ENCODE data around the gene EYS.

Gene EYS

DNA sequence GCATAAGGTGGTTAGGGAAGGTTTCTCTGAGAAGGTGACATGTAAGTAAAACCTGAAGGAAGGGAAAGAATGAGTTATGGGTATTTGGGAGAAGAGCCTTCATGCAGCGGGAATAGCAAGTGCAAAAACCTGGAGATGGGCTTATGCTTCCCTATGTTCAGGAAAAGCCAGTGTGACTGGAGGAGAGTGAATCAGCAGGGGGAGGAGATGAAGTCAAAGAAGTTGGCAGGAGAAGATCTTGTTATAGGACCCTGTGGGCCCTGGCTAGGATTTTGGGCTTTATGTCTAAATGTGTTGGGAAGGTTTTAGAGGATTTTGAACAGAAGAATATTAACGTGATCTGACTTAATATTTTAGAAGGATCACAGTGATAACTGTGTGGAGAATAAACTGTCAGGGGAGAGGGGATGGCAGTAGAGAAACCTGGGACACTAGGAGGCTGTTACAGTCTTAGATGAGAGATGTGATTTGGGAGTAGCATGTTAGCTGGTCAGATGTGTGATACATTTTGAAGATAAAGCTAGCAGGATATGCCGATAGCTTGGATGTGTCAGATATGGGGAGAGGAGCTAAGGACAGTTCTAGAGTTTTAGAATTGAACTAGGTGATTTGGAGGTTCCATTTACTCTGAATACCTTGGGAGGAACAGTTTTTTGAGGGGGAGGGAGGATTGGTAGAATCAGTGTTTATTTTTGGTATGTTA, 2030.5 kb downstream of the EYS start:
- CTCF ChIA-PET, result interaction anchor here (1.2 to 1.5 kb wide), 2 partner anchors 9 to 78 kb away, joined by 3 to 4 read pairs; no protein-coding TSS in a partner anchor
- DNase-seq (ENCODE audit: extremely low spot score), result no peak
- POLR2A ChIA-PET, result no interaction called here
- TF ChIP-seq, protein P1, sequence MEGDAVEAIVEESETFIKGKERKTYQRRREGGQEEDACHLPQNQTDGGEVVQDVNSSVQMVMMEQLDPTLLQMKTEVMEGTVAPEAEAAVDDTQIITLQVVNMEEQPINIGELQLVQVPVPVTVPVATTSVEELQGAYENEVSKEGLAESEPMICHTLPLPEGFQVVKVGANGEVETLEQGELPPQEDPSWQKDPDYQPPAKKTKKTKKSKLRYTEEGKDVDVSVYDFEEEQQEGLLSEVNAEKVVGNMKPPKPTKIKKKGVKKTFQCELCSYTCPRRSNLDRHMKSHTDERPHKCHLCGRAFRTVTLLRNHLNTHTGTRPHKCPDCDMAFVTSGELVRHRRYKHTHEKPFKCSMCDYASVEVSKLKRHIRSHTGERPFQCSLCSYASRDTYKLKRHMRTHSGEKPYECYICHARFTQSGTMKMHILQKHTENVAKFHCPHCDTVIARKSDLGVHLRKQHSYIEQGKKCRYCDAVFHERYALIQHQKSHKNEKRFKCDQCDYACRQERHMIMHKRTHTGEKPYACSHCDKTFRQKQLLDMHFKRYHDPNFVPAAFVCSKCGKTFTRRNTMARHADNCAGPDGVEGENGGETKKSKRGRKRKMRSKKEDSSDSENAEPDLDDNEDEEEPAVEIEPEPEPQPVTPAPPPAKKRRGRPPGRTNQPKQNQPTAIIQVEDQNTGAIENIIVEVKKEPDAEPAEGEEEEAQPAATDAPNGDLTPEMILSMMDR (IDR thresholded peaks at IDR 0.05; ENCODE audit: control extremely low read depth, extremely low read depth, low read depth, missing control alignments), result no peak

DNA sequence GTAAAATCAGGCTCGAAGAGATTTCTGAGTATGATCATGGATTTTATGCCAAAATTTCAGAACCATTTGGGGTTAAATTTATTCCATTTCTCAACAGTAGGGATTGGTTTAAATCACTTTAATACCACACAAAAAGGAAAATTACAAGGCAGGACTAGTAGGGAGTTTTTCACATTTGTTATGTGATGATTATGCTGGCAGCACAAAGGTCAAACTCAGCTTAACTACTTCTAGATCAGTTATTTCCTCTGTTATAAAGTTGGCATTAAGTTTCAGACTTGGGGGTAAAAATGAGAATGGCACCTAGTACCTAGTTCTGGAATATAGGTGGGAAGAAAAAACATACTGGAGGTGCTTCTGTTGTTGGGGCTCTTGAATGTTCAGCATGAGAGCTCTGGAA, 2031.9 kb downstream of the EYS start:
- DNase-seq (ENCODE audit: extremely low spot score), result no peak
- ChIA-PET POLR2A (no interaction called here), CTCF (no interaction called here)
- TF ChIP-seq, protein P1 (IDR thresholded peaks at IDR 0.05; ENCODE audit: control extremely low read depth, extremely low read depth, low read depth, missing control alignments), result no peak

DNA sequence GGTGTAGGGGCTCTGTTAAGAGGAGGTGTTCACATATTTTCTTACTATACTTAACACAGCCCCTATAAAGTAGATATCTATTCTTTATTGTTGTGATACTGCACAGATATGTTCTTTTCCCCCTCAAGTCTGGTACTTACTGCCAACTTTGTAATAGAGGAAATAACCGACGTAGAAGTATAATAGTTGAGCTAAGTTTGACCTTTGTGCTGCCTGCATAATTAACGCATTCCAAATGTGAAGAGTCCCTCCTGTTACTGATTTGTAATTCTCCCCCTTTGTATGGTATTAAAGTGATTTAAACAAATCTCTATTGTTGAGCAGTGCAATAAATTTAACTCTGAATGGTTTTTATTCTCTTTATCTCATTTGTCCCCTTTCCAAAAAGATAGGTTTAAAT, 2032.4 kb downstream of the EYS start:
- POLR2A ChIA-PET, result no interaction called here
- TF ChIP-seq, protein P1 (IDR thresholded peaks at IDR 0.05; ENCODE audit: control extremely low read depth, extremely low read depth, low read depth, missing control alignments), result no peak
- DNase-seq (ENCODE audit: extremely low spot score), result no peak
- CTCF ChIA-PET, result interaction anchor here (1.3 to 1.9 kb wide), 2 partner anchors 9 to 14 kb away, joined by 3 to 10 read pairs; no protein-coding TSS in a partner anchor

DNA sequence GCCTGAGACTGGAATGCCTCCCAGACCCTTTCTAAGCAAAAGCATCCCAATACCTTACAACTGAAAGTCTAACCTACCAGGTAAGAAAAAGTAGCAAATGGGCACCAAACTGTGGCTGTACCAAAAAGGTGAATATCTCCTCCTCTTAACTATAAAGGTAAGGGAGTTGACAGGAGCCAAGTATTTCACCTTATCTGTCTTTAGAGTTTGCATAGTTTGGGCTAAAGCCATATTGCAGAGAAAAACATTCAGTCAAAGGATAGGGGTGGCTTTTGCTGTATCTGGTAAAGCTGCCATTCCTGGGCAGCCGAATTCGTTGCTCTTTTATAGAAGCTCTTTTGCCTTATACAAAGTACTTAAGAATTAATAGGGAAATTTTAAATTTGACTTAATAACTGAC, 2033.3 kb downstream of the EYS start:
- ChIA-PET POLR2A (no interaction called here), CTCF (interaction anchor here (0.8 to 1.9 kb wide), 4 partner anchors 10 to 37 kb away, joined by 3 to 10 read pairs (median 4); no protein-coding TSS in a partner anchor)
- TF ChIP-seq, protein P1 (IDR thresholded peaks at IDR 0.05; ENCODE audit: control extremely low read depth, extremely low read depth, low read depth, missing control alignments), result no peak
- DNase-seq (ENCODE audit: extremely low spot score), result no peak

DNA sequence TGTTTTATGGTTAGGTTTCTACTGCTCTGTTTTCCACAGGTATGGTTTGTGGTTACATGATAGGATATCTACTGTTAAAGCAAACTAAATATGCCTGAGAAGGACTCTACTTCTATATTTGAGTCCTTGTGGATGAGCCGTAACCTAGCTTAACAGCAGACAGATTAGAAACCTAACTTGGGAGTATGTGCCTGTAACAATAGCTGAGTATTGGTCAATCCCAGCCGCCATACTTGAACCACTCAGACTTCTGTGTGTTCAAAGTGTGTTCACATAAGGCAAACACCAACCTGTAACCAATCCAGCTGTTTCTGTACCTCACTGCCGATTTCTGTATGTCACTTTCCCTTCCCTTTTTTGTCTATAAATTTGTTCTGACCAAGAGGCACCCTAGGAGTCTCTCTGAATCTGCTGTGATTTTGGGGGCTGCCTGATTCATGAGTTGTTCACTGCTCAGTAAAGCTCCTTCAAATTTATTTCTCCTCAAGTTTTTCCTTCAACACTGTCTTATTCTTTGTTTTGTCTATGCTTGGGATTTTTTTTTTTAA, 2034.4 kb downstream of the EYS start:
- TF ChIP-seq, protein P1 (IDR thresholded peaks at IDR 0.05; ENCODE audit: control extremely low read depth, extremely low read depth, low read depth, missing control alignments), result no peak
- ChIA-PET POLR2A (interaction anchor here (0.6 kb wide), 1 partner anchor 29 kb away, joined by 3 read pairs; no protein-coding TSS in a partner anchor), CTCF (interaction anchor here (0.7 to 1.9 kb wide), 8 partner anchors 9 to 74 kb away, joined by 3 to 10 read pairs (median 4); no protein-coding TSS in a partner anchor)
- no peak for DNase-seq (ENCODE audit: extremely low spot score)

DNA sequence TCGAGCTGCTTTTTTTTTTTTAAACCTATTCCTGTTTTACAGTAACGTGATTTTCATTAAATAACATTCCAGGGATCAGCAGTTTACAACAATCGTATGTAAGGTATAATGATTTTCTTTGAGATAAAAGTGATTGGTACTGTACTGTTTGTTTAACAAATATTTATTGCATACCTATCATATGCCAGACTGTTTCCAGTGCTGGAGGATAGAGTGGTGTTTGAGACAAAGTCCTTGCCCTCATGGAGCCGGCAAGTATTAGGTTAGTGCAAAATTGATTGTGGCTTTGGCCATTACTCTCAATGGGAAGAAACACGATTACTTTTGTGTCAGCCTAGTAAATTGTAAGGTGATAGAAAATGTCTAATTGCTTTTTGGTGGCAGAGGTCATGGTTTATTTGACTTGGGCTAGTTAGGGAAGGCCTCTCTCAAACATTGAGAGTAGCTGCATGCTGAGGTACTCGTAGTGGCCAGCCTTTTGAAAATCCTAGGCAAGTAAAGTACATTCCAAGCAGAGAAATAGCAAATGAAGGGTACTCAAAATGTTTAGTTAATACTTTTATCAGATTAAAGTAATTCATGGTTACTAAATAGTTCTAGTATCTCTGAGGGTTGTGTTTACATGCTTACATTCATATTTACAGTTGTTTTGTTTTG, 2035.8 kb downstream of the EYS start:
- TF ChIP-seq, protein P1 (IDR thresholded peaks at IDR 0.05; ENCODE audit: control extremely low read depth, extremely low read depth, low read depth, missing control alignments), result no peak
- POLR2A ChIA-PET, result no interaction called here
- CTCF ChIA-PET, result interaction anchor here (1.0 to 1.9 kb wide), 5 partner anchors 8 to 73 kb away, joined by 3 to 8 read pairs (median 4); no protein-coding TSS in a partner anchor
- DNase-seq (ENCODE audit: extremely low spot score), result no peak

All from GM10248 (cell line).